Spleen (tissue), 7 donors: ENCODE data around the gene CIAO3.

ENCODE experiments used
- CTCF ChIP-seq, 11 experiments: fragments of 200-600 bp in 7 of 11; fragments of 450-650 bp in 4 of 11; sonication (generic) in 4 of 11; IDR thresholded peaks in 8 of 11; conservative IDR thresholded peaks in 3 of 11; 1 replicate in 7 of 11; 2 replicates in 4 of 11; pipeline versions ENCODE4 v1.4.0 to v1.8.0; 2016 to 2021; ENCODE audit warnings: antibody characterized with exemption in 11 of 11, inconsistent platforms in 4 of 11, mild to moderate bottlenecking in 1 of 11
- POLR2A ChIP-seq, 3 donors: fragments of 450-650 bp; IDR thresholded peaks; one replicate each; pipeline ENCODE4 v1.5.1; 2017; ENCODE audit warnings: antibody characterized with exemption in 3 of 3, mild to moderate bottlenecking in 1 of 3
- donor health status: DM: no; HTN: no; CAD: no; lungs with moderate emphysema.
- donor health status: DM: no; HTN: no; CAD: no.
- donor health status: DM: no; HTN: no; CAD: no.

- TF ChIP-seq CTCF (IDR thresholded peaks at IDR 0.05 in 8 of 11, conservative IDR thresholded peaks at IDR 0.05 in 3 of 11) = no peak
- TF ChIP-seq POLR2A (IDR thresholded peaks at IDR 0.05) = no peak
These were observed 21.9 kb downstream of the CIAO3 start for GRCh38 chr16:718922-719321.
